Astrocyte (in vitro differentiated cells and primary cell): Measurements from ENCODE around the gene EXOC4.

Source experiments
- EZH2 ChIP-seq: IDR thresholded peaks from 2 replicates; pipeline ENCODE4 v1.6.1; 2012; ENCODE audit warnings: mild to moderate bottlenecking, low read length, inconsistent platforms; ENCODE audit not compliant: insufficient read depth
- TF ChIP-seq, protein P1 (sequence below): IDR thresholded peaks from 2 replicates; pipeline ENCODE4 v1.5.1; 2011; ENCODE audit warnings: low read depth, mild to moderate bottlenecking, inconsistent platforms, low read length, moderate library complexity; ENCODE audit not compliant: insufficient read depth

DNA sequence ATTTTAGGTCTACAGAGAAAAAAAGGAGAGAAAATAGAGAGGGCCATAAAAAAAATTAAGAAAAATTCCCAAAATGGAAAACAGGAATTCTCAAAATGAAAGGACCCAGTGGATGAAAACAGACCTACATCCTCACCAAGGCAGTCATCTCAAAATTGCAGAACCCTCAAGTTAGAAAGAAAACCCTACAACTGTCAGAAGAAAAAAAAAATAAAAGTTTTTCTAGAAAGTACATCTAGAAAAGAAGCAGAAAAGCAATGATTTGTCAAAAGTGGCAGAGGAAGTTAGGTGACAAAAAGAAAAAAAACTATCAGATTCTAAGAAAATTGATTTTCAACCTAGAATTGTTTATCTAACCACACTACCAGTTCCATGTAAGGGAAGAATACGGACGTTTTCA lies 706.6 kb downstream of the EXOC4 start:
- TF ChIP-seq, protein P1, sequence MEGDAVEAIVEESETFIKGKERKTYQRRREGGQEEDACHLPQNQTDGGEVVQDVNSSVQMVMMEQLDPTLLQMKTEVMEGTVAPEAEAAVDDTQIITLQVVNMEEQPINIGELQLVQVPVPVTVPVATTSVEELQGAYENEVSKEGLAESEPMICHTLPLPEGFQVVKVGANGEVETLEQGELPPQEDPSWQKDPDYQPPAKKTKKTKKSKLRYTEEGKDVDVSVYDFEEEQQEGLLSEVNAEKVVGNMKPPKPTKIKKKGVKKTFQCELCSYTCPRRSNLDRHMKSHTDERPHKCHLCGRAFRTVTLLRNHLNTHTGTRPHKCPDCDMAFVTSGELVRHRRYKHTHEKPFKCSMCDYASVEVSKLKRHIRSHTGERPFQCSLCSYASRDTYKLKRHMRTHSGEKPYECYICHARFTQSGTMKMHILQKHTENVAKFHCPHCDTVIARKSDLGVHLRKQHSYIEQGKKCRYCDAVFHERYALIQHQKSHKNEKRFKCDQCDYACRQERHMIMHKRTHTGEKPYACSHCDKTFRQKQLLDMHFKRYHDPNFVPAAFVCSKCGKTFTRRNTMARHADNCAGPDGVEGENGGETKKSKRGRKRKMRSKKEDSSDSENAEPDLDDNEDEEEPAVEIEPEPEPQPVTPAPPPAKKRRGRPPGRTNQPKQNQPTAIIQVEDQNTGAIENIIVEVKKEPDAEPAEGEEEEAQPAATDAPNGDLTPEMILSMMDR: no peak
- TF ChIP-seq EZH2: no peak
